ENCODE data around the gene C21orf58. TPM values are rescaled to one million over a fixed set of nuclear protein-coding genes. Genes with fewer than 3 reads are reported as not detected.

Gene C21orf58
- total and polyA plus RNA-seq, 2 experiments from 2014 or later = 2.6 to 6.8 TPM

DNA sequence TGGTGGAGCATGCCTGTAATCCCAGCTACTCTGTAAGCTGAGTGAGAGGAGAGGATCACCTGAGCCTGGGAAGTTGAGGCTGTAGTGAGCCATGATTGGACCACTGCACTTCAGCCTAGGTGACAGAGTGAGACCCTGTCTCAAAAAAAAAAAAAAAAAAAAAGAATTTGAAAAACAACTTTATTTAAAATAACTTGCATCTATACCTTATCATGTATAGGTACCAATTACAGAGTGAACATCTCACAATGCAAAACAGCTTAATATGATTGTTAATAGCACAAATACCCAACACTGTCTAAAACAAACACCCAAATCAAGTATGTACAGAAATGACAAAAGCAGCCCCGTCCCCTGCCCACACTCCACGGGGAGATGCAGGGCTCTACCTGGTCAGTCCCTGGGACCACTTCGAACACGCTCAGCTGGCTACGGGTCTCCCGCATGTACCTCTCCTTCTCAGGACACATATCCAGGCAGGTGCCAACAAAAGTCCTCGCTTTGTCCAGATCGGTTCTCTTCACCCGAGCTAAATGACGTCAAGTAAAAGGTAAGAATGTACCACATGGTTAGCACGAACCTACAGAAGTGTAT is 48.8 kb downstream of the C21orf58 start:
- no peaks in the 10 kb centered on the region for H3K9me2 ChIP-seq (replicated peaks; ENCODE audit: insufficient read depth)
- no peak overlapping the region for H3K4me2 ChIP-seq
- H3K4me1 ChIP-seq (ENCODE audit: insufficient read depth) = no peaks in the 10 kb centered on the region
- no peak overlapping the region for H3K4me3 ChIP-seq
- peaks cover 3% of the 10 kb centered on the region for H3K79me2 ChIP-seq
- DNase-seq (ENCODE audit: low spot score) = no peak
- no peak overlapping the region for H3K27ac ChIP-seq
- no peaks in the 10 kb centered on the region for H3K9me3 ChIP-seq (ENCODE audit: low read depth)
- H3K27me3 ChIP-seq = no peaks in the 10 kb centered on the region
- H3K36me3 ChIP-seq (replicated peaks; ENCODE audit: insufficient read depth, low read depth) = no peaks in the 10 kb centered on the region
- TF ChIP-seq, protein P1, sequence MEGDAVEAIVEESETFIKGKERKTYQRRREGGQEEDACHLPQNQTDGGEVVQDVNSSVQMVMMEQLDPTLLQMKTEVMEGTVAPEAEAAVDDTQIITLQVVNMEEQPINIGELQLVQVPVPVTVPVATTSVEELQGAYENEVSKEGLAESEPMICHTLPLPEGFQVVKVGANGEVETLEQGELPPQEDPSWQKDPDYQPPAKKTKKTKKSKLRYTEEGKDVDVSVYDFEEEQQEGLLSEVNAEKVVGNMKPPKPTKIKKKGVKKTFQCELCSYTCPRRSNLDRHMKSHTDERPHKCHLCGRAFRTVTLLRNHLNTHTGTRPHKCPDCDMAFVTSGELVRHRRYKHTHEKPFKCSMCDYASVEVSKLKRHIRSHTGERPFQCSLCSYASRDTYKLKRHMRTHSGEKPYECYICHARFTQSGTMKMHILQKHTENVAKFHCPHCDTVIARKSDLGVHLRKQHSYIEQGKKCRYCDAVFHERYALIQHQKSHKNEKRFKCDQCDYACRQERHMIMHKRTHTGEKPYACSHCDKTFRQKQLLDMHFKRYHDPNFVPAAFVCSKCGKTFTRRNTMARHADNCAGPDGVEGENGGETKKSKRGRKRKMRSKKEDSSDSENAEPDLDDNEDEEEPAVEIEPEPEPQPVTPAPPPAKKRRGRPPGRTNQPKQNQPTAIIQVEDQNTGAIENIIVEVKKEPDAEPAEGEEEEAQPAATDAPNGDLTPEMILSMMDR (IDR thresholded peaks at IDR 0.05; ENCODE audit: poor library complexity) = no peak
- TF ChIP-seq EZH2phosphoT487 (IDR thresholded peaks at IDR 0.05; ENCODE audit: low read depth, severe bottlenecking, unreplicated experiment) (no peak), EZH2 (IDR thresholded peaks at IDR 0.05; ENCODE audit: borderline replicate concordance) (no peak)
- no peaks in the 10 kb centered on the region for H4K20me1 ChIP-seq (ENCODE audit: insufficient read depth, poor library complexity, severe bottlenecking)
- H2AFZ ChIP-seq = no peak overlapping the region
- WGBS (ENCODE audit: low lambda C conversion rate, missing lambda C conversion rate) = 97% methylated on average over 11 of the region's 11 CpGs

DNA sequence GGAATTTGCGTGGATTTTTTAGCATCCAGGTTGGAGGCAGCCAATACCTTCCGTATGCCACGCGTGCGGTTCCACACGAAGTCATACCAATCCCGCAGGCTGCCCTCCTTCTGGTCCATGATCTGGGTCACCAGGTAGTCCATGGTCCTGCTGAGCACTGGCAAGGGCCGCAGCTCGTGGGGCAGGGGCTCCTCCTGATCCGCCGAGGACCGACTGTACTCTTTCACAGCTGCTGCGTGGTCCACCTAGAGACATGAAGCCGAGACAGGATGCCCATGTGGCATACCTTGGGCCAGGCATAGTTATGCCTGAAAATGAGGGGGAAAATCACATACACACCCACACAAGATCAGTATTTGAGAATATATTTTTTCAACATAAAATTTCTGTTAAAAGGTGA is 50.3 kb downstream of the C21orf58 start:
- H3K27me3 ChIP-seq = no peaks in the 10 kb centered on the region
- DNase-seq (ENCODE audit: low spot score) = no peak
- 97% methylated on average over 14 of the region's 14 CpGs for WGBS (ENCODE audit: low lambda C conversion rate, missing lambda C conversion rate)
- no peaks in the 10 kb centered on the region for H3K9me3 ChIP-seq (ENCODE audit: low read depth)
- H2AFZ ChIP-seq = no peak overlapping the region
- TF ChIP-seq EZH2 (IDR thresholded peaks at IDR 0.05; ENCODE audit: borderline replicate concordance) (no peak), EZH2phosphoT487 (IDR thresholded peaks at IDR 0.05; ENCODE audit: low read depth, severe bottlenecking, unreplicated experiment) (no peak)
- TF ChIP-seq, protein P1 (IDR thresholded peaks at IDR 0.05; ENCODE audit: poor library complexity) = no peak
- no peaks in the 10 kb centered on the region for H4K20me1 ChIP-seq (ENCODE audit: insufficient read depth, poor library complexity, severe bottlenecking)
- no peaks in the 10 kb centered on the region for H3K36me3 ChIP-seq (replicated peaks; ENCODE audit: insufficient read depth, low read depth)
- no peak overlapping the region for H3K4me2 ChIP-seq
- peaks cover under 1% of the 10 kb centered on the region for H3K79me2 ChIP-seq
- no peak overlapping the region for H3K4me3 ChIP-seq
- H3K27ac ChIP-seq = no peak overlapping the region
- H3K9me2 ChIP-seq (replicated peaks; ENCODE audit: insufficient read depth) = no peaks in the 10 kb centered on the region
- no peaks in the 10 kb centered on the region for H3K4me1 ChIP-seq (ENCODE audit: insufficient read depth)

DNA sequence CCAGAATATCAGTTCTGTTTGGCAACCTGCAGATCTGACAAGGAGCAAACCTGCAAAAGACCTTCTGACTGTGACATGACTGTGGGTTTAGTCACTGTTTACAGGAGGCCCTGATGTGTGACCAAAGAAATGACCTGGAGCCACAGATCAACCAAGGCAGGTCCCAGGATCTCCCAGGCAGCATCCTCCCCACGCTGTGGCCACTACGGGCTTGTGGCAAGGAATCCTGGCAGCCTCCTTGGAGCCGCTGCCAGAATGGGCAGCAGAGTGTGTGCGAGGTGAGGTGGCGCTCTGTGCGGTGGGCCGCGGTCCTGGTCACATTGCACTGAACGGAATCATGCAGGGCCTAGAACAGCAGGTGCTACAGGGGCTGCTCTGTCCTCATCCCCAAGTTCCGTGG is 54.2 kb downstream of the C21orf58 start:
- no peak overlapping the region for H3K4me2 ChIP-seq
- no peaks in the 10 kb centered on the region for H3K36me3 ChIP-seq (replicated peaks; ENCODE audit: insufficient read depth, low read depth)
- no peaks in the 10 kb centered on the region for H3K9me3 ChIP-seq (ENCODE audit: low read depth)
- DNase-seq (ENCODE audit: low spot score) = no peak
- no peaks in the 10 kb centered on the region for H3K27me3 ChIP-seq
- no peaks in the 10 kb centered on the region for H3K4me1 ChIP-seq (ENCODE audit: insufficient read depth)
- TF ChIP-seq, protein P1 (IDR thresholded peaks at IDR 0.05; ENCODE audit: poor library complexity) = no peak
- TF ChIP-seq EZH2phosphoT487 (IDR thresholded peaks at IDR 0.05; ENCODE audit: low read depth, severe bottlenecking, unreplicated experiment) = no peak
- no peak for TF ChIP-seq EZH2 (IDR thresholded peaks at IDR 0.05; ENCODE audit: borderline replicate concordance)
- no peaks in the 10 kb centered on the region for H3K79me2 ChIP-seq
- H2AFZ ChIP-seq = no peak overlapping the region
- no peaks in the 10 kb centered on the region for H4K20me1 ChIP-seq (ENCODE audit: insufficient read depth, poor library complexity, severe bottlenecking)
- no peak overlapping the region for H3K4me3 ChIP-seq
- H3K27ac ChIP-seq = no peak overlapping the region
- H3K9me2 ChIP-seq (replicated peaks; ENCODE audit: insufficient read depth) = no peaks in the 10 kb centered on the region
- 99% methylated on average over 10 of the region's 10 CpGs for WGBS (ENCODE audit: low lambda C conversion rate, missing lambda C conversion rate)
